ENCODE data around the gene DNPH1.

Gene DNPH1

GRCh38 chr6:43263314-43264178, 34.3 kb upstream of the DNPH1 start:
- no peak for DNase-seq (ENCODE audit: low read depth)

- DNase-seq (ENCODE audit: low read depth) = no peak
Measured at GRCh38 chr6:43262780-43263313, 33.6 kb upstream of the DNPH1 start.

DNA sequence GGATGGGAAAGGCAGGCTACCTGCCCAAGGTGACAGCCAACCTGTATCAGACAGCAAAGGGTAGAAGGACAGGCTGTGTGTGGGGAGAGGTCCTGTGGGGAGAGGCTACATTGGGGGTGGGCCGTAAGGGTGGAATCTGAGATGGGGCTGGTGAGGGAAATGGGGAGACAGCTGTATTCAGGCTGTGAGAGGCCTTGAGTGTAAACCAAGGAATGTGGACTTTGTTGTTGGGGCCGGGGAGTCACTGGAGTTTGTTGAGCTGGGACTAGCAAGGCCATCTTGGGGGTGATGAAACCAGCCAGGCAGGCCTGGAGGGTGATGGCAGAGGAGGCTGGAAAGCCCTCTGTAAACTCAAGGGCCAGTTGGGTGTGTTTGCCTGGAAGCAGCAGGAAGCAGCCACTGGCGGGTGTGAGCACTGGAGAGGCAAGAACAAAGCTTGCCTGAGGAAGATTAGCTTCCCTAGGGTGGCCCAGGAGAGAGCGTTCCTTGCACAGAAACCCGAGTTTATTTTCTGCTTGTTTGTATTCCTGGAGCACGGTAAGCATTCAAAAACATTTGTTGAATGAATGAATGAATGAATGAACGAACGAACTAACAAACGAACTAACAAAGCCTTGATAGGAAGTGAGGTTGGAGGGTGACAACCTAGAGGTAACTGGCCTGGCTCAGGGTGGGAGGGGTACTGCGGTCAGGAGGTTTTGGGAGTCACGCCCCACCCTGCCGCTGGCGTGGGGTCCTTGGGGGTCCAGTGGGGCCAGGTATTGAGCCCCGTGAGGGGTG, 32.9 kb upstream of the DNPH1 start:
- no peak for DNase-seq (ENCODE audit: low read depth)

DNA sequence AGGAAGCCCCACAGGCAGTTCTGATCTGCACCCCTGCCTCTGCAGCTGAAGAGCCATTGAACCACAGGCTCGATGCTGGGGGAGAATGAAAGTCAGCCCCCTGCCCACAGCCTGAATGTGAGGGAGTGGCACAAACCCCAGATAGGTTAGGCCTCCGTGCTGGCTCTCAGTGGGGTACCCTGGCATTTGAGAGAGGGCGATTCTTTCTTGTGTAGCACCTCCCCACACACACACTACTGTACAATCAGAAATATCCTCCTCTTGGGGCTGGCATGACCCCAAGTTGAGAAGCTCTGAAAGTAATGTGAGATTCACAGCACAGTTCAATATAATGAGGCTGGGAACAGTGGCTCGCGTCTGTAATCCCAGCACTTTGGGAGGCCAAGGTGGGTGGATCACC, 31.9 kb upstream of the DNPH1 start:
- DNase-seq (ENCODE audit: low read depth) = no peak

- DNase-seq (ENCODE audit: low read depth) = no peak
Measured at GRCh38 chr6:43260791-43261190, 31.5 kb upstream of the DNPH1 start.

DNA sequence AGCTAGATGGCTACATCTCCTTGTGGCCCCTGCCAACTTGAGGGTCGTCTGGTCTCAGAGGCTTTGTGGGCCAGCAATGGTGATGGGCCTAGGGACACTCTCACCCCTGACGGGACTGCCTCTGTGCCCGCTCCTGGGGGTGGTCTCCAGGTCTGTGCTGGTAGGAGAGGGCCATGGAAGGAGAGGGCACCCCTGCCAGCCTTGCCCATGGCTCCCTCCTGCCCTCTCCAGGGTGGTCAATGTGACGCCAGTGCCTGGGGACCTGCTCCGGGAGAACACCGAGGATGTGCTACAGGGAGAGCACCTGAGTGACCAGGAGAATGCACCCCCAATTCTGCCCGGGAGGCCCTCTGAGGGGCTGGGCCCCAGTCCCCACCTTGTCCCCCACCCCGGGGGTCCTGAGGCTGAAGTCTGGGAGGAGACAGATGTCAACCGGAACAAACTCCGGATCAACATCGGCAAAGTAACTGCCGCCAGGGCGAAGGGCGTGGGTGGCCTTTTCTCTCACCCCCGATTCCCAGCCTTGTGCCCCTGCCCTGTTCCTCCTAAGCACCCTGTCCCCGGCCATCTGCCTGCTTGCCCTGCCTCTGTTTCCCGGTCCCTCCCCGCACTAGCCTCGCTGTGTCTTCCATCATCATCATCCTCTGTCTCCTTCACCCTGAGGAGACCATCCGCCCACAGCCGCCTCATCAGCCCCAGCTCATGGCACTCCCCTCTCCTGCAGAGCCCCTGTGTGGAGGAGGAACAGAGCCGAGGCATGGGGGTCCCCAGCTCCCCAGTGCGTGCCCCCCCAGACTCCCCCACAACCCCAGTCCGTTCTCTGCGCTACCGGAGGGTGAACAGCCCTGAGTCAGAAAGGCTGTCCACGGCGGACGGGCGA, 29.8 kb upstream of the DNPH1 start:
- no peak for DNase-seq (ENCODE audit: low read depth)

GRCh38 chr6:43258180-43258579, 28.9 kb upstream of the DNPH1 start:
- DNase-seq (ENCODE audit: low read depth) = no peak

GRCh38 chr6:43257367-43258145, 28.3 kb upstream of the DNPH1 start:
- DNase-seq (ENCODE audit: low read depth) = no peak

- no peak for DNase-seq (ENCODE audit: low read depth)
Measured at GRCh38 chr6:43256670-43257366, 27.5 kb upstream of the DNPH1 start.

- no peak for DNase-seq (ENCODE audit: low read depth)
Measured at GRCh38 chr6:43255408-43256054, 26.2 kb upstream of the DNPH1 start.

GRCh38 chr6:43254846-43255245, 25.6 kb upstream of the DNPH1 start:
- DNase-seq (ENCODE audit: low read depth) = no peak

- no peak for DNase-seq (ENCODE audit: low read depth)
Measured at GRCh38 chr6:43254138-43254817, 25.0 kb upstream of the DNPH1 start.

GRCh38 chr6:43253401-43253800, 24.1 kb upstream of the DNPH1 start:
- no peak for DNase-seq (ENCODE audit: low read depth)

GRCh38 chr6:43250992-43251373, 21.7 kb upstream of the DNPH1 start:
- no peak for DNase-seq (ENCODE audit: low read depth)

DNA sequence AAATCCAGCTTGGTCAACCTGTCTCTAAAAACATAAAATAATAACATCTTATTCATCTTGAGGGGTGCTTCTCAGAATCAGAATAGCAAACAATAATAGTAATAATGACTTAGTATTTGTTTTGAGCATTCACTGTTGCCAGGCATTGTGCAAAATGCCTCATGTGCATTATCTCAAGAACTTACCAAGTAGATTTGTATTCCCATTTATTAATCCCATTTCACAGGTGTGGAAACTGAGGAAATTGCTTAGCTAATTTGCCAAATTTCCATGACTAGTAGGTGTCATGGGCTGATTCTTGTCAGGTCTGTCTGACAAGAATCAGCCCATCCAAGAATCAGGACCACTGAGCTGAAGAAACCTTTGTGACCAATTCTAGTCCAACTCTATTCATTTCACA, 19.5 kb upstream of the DNPH1 start:
- no peak for DNase-seq (ENCODE audit: low read depth)

- no peak for DNase-seq (ENCODE audit: low read depth)
Measured at GRCh38 chr6:43248101-43248500, 18.8 kb upstream of the DNPH1 start.

DNA sequence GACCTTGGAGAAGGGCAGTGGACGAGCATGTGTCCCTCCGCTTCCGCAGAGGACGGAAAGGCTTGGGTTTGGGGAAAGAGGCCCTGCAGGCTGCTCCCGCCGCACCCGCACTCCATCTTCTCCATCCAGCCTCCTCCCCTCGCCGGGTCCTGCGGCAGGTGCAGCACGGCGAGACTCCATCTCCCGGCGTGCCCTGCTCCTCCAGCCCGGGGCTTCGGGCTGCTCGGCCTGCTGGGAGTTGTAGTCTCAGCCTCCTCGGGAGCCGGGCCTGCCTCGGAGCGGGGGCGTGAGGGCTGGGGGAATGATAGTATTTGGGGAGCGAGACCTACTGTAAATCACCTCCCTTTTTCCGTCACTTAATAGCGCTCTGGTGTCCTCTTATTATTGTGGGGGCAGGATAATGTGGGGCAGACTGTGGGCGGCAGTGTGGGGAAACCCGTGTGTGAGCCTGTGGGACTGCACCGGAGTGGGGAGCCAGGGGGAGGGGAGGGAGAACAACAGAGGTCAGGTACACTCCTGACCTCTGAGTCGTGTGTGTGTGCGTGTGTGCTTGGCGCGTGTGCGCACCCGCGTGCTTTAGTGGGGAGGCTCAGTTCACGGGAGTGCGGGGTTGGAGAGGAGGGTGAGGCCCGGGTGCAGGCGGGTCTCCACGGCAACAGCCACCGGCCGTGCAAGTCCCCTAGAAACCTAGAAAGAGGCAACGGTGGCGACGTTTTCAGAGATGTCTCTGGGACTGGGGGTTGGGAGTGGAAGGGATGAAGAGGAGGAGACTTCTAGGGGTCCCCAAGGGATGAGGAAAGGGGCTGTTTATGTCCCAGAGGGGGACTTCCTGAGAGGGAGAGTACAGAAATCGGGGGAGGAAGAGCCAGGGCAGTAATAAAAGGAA, 18.1 kb upstream of the DNPH1 start:
- DNase-seq (ENCODE audit: low read depth) = no peak

DNA sequence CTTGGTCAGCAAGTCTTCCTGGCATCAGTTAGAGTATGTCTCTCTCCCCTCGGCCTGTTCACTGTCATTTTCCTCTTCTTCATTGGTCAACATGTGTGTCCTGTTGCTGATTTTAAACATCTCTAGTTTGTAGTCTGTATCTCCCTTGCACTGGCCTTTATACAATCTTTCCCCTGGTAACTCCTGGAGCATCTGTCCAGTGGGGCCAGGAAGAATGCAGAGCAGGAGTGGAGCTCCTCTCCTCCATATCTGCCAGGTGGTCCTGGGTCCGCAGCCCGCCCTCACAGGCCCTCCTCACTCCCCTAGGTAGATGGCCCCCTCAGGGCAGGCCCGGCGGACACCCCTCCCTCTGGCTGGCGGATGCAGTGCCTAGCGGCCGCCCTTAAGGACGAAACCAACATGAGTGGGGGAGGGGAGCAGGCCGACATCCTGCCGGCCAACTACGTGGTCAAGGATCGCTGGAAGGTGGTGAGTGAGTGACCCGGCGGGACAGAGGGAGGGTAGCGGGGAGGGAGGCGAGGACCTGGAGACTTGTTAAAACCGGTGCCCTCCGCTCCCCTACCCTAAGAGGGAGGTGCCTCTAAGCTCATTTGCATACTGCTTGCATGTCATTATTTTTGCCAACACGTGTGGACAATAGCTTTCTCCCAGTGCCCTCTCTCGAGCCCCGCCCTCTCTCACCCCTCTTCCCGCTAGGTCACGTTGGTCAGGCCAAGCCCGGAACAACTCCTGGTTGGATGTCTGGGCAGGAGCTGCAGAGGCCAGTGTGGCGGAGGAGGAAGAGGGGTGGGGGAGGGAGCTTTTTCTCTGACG, 17.2 kb upstream of the DNPH1 start:
- no peak for DNase-seq (ENCODE audit: low read depth)

All from GM04503 (cell line).